ENCODE measurements around the gene ATP6V1E1. TPM values are rescaled to one million over a fixed set of nuclear protein-coding genes. Genes with fewer than 3 reads are reported as not detected.

ATP6V1E1 gene
- total RNA-seq, 1 experiment from 2014 or later, result 92.0 TPM

DNA sequence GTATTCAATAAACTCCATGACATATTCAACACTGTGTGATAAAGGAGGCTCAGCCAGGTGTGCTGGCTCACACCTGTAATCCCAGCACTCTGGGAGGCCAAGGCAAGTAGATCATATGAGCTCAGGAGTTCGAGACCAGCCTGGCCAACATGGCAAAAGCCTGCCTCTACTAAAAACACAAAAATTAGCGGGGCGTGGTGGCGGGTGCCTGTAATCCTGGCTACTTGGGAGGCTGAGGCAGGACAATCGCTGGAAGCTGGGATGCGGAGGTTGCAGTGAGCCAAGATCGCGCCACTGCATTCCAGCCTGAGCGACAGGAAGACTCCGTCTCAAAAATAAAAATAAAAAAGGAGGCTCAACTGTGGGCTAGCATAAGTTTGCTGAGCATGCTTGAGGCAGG is 69.4 kb downstream of the ATP6V1E1 start:
- H3K27ac ChIP-seq, result no peak overlapping the region
- H3K4me3 ChIP-seq, result no peak overlapping the region
- peaks cover 10% of the 10 kb centered on the region for H3K4me1 ChIP-seq
- no peak for DNase-seq
- no peaks in the 10 kb centered on the region for H3K9me3 ChIP-seq (replicated peaks)
- peaks cover 9% of the 10 kb centered on the region; the same call in 1 of the 2 replicates for H3K36me3 ChIP-seq
- no peaks in the 10 kb centered on the region for H3K27me3 ChIP-seq

DNA sequence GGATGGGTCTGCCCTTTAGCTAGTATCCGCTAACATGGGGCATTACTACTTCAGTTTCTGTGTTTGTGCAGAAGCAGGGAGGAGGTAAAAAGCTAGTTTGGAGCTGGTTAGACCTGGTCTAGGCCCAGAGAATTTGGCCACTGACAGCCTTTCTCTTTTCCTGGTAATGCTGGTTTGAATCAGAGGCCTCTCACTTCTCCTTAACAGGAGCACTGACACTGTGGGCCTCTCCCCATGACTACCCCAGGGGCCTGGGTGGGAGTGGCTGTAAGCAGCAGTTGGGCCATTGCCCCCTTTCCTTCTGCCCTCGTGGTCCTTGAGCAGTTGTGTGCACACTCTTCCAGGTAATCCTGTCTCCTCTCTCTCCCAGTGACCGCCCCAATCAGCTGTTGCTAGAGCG is 73.7 kb downstream of the ATP6V1E1 start:
- DNase-seq, result no peak
- Histone ChIP-seq H3K36me3 (peaks cover 20% of the 10 kb centered on the region), H3K27me3 (no peaks in the 10 kb centered on the region), H3K9me3 (replicated peaks) (no peaks in the 10 kb centered on the region), H3K27ac (no peak overlapping the region), H3K4me3 (no peak overlapping the region), H3K4me1 (no peaks in the 10 kb centered on the region)

DNA sequence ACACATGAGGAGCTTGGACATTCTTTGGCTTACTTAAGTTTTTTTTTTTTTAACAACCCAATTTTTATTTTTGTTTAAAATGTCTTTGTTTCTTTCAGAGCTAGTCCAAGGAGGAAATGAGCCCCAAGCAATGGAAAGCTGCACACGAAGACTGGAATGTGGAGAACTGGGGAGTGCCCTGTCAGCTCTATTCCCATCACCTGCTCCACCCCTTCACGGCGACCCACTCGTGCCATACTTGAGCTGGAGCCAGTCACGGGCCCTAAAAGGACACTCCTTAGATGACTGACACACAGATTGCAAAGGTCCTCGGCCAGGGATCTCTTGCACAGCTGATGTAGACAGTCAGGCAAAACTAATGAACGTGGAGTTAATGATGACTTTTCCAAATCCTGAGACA is 75.8 kb downstream of the ATP6V1E1 start:
- Histone ChIP-seq H3K27ac (no peak overlapping the region), H3K36me3 (peaks cover 22% of the 10 kb centered on the region), H3K4me1 (no peaks in the 10 kb centered on the region), H3K4me3 (no peak overlapping the region), H3K9me3 (replicated peaks) (no peaks in the 10 kb centered on the region), H3K27me3 (no peaks in the 10 kb centered on the region)
- DNase-seq, result no peak

DNA sequence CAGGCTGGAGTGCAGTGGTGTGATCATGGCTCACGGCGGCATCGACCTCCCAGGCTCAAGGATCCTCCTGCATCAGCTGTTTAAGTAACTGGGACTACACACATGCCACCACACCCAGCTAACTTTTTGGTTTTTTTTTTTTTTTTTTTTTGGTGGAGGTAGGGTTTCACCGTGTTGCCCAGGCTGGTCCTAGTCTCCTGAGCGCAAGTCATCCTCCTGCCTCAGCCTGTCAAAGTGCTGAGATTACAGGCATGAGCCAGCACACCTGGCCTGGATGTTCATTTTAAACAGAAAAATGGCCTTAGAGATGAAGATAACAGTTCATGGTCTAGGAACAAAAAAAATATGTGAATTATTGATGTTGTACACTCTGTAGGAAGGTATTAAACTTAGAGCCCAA is 78.9 kb downstream of the ATP6V1E1 start:
- Histone ChIP-seq H3K36me3 (peaks cover 17% of the 10 kb centered on the region), H3K27ac (no peak overlapping the region), H3K27me3 (no peaks in the 10 kb centered on the region), H3K4me3 (no peak overlapping the region), H3K4me1 (no peaks in the 10 kb centered on the region), H3K9me3 (replicated peaks) (no peaks in the 10 kb centered on the region)
- no peak for DNase-seq

DNA sequence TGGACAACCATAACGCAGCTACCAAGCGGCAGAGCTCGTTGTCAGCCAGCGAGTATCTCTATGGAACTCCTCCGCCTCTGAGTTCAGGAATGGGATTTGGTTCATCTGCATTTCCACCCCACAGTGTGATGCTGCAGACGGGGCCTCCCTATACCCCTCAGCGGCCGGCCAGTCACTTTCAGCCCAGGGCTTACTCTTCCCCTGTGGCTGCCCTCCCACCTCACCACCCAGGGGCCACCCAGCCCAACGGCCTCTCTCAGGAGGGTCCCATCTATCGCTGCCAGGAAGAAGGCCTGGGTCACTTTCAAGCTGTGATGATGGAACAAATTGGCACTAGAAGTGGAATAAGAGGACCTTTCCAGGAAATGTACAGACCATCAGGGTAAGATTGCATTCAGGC is 79.4 kb downstream of the ATP6V1E1 start:
- no peaks in the 10 kb centered on the region for H3K4me1 ChIP-seq
- H3K27me3 ChIP-seq, result no peaks in the 10 kb centered on the region
- H3K36me3 ChIP-seq, result peaks cover 16% of the 10 kb centered on the region
- no peak overlapping the region for H3K4me3 ChIP-seq
- no peaks in the 10 kb centered on the region for H3K9me3 ChIP-seq (replicated peaks)
- no peak overlapping the region for H3K27ac ChIP-seq
- DNase-seq, result no peak

DNA sequence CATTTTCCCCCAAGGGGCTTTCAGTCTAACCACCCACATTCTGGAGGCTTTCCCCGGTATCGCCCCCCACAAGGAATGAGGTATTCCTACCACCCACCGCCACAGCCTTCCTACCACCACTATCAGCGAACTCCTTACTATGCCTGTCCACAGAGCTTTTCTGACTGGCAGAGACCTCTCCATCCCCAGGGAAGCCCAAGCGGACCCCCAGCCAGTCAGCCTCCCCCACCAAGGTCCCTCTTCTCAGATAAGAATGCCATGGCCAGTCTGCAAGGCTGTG is 79.9 kb downstream of the ATP6V1E1 start:
- no peak for DNase-seq
- H3K4me3 ChIP-seq, result no peak overlapping the region
- peaks cover 12% of the 10 kb centered on the region for H3K36me3 ChIP-seq
- H3K27me3 ChIP-seq, result no peaks in the 10 kb centered on the region
- H3K4me1 ChIP-seq, result no peaks in the 10 kb centered on the region
- H3K9me3 ChIP-seq (replicated peaks), result no peaks in the 10 kb centered on the region
- H3K27ac ChIP-seq, result no peak overlapping the region

DNA sequence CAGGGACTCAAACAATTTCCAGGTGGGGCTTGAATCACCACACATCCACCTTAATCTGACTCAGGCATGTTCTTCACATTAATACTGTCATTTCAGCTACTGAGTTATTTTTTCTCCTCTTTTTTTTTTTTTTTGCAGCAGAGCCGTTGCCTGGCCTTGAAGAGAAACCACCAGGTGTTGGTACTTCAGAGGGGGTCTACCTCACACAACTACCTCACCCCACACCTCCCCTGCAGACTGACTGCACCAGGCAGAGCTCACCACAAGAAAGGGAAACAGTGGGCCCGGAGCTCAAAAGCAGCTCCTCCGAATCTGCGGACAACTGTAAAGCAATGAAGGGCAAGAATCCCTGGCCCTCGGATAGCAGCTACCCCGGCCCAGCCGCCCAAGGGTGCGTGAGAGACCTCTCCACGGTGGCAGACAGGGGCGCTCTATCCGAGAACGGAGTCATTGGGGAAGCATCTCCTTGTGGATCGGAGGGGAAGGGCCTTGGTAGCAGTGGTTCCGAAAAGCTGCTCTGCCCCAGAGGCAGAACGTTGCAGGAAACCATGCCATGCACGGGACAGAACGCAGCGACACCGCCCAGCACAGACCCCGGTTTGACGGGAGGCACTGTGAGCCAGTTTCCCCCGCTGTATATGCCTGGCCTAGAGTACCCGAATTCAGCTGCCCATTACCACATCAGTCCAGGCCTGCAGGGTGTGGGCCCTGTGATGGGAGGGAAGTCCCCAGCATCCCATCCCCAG is 80.4 kb downstream of the ATP6V1E1 start:
- Histone ChIP-seq H3K27me3 (no peaks in the 10 kb centered on the region), H3K36me3 (peaks cover 12% of the 10 kb centered on the region), H3K9me3 (replicated peaks) (no peaks in the 10 kb centered on the region), H3K27ac (no peak overlapping the region), H3K4me1 (no peaks in the 10 kb centered on the region), H3K4me3 (no peak overlapping the region)
- no peak for DNase-seq

DNA sequence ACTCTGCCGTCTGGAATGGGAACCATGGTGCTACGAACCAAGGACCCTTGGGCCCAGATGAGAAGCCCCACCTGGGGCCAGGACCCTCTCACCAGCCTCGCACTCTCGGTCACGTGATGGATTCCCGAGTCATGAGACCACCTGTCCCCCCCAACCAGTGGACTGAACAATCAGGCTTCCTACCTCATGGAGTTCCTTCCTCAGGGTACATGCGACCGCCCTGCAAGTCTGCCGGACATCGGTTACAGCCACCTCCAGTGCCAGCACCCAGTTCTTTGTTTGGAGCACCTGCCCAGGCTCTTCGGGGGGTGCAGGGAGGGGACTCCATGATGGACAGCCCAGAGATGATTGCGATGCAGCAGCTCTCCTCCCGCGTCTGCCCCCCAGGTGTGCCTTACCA is 86.1 kb downstream of the ATP6V1E1 start:
- Histone ChIP-seq H3K27ac (no peak overlapping the region), H3K4me3 (no peak overlapping the region), H3K27me3 (no peaks in the 10 kb centered on the region), H3K9me3 (replicated peaks) (no peaks in the 10 kb centered on the region), H3K4me1 (no peaks in the 10 kb centered on the region), H3K36me3 (peaks cover 21% of the 10 kb centered on the region)
- DNase-seq, result no peak

Other genes with a start within 250 kb of the ATP6V1E1 start
- 0.43 and 0.67 TPM in 2 replicates for gene SLC25A18, start 65.3 kb downstream of the ATP6V1E1 start, total RNA-seq (2014; rRNA removed; shearing (Covaris generic))
- gene BCL2L13, start 10.0 kb upstream of the ATP6V1E1 start, total RNA-seq (2014; rRNA removed; shearing (Covaris generic)), result 47.9 and 52.4 TPM in 2 replicates
- gene BID, start 145.7 kb upstream of the ATP6V1E1 start, total RNA-seq (2014; rRNA removed; shearing (Covaris generic)), result 39.9 and 54.0 TPM in 2 replicates